ENCODE data around the gene SNRNP48. TPM values are rescaled to one million over a fixed set of nuclear protein-coding genes. Genes with fewer than 3 reads are reported as not detected.

SNRNP48 gene
- total and polyA plus RNA-seq, 2 donors (not counting 3 experiments of a cell fraction or from before 2014, with no cell fraction given), result 4.2 to 13.2 TPM

- Histone ChIP-seq H4K20me1 (replicated peaks; ENCODE audit: control insufficient read depth, extremely low read depth, insufficient read depth, low read length) (no peaks in the 10 kb centered on the region), H3K9me3 (replicated peaks; ENCODE audit: control insufficient read depth, insufficient read depth, low read length) (no peaks in the 10 kb centered on the region), H3K9ac (replicated peaks; ENCODE audit: extremely low read depth, insufficient read depth, low read length) (no peak overlapping the region), H3K36me3 (ENCODE audit: control insufficient read depth in 2 of 2, extremely low read depth in 1 of 2, insufficient read depth in 2 of 2, low read length in 2 of 2) (no peaks in the 10 kb centered on the region), H3K27me3 (ENCODE audit: control insufficient read depth in 2 of 2, insufficient read depth in 2 of 2, low read length in 2 of 2) (peaks cover 4 to 5% of the 10 kb centered on the region in 2 experiments), H3K27ac (ENCODE audit: insufficient read depth, low read depth, low read length) (no peak overlapping the region), H3K9me1 (replicated peaks; ENCODE audit: control insufficient read depth, extremely low read depth, insufficient read depth, low read length) (no peaks in the 10 kb centered on the region), H2AFZ (ENCODE audit: low read depth, low read length) (no peak overlapping the region), H3K79me2 (ENCODE audit: control insufficient read depth, insufficient read depth, low read length) (no peaks in the 10 kb centered on the region), H3K4me3 (replicated peaks in 1 of 3; ENCODE audit: insufficient read depth in 1 of 3, low read depth in 1 of 3, low read length in 3 of 3) (no peak overlapping the region), H3K4me1 (ENCODE audit: control insufficient read depth, extremely low read depth, insufficient read depth, low read length) (no peaks in the 10 kb centered on the region), H3K4me2 (ENCODE audit: insufficient read depth, low read length) (no peak overlapping the region)
- FAIRE-seq, result no peak
- no peak for TF ChIP-seq POLR2A (IDR thresholded peaks at IDR 0.05; ENCODE audit: low read depth, low read length)
- TF ChIP-seq GATA2 (IDR thresholded peaks at IDR 0.05; ENCODE audit: insufficient read depth, insufficient read length, low read depth, low read length), result no peak
- TF ChIP-seq POLR2AphosphoS5 (IDR thresholded peaks at IDR 0.05; ENCODE audit: insufficient read depth, low read depth, low read length), result no peak
- no peak for TF ChIP-seq MAX (IDR thresholded peaks at IDR 0.05; ENCODE audit: insufficient read depth, insufficient read length)
- TF ChIP-seq JUN (IDR thresholded peaks at IDR 0.05; ENCODE audit: borderline replicate concordance, insufficient read depth, insufficient read length, low read depth), result no peak
- TF ChIP-seq CTCF (IDR thresholded peaks at IDR 0.05; ENCODE audit: extremely low read depth in 1 of 2, insufficient read depth in 1 of 2, low read depth in 1 of 2, low read length in 2 of 2), result no peak
- POLR2A ChIA-PET, result no interaction called here
- intact Hi-C loops (cut with micrococcal nuclease), result no loop called here
- dilution Hi-C loops (cut with MboI; ENCODE audit: extremely low pct_ligation_motif_present, low sequenced_read_pairs), result no loop called here
- BruUV-seq (replicated peaks), result no TSS peak
- CTCF ChIA-PET, result no interaction called here
- DNase-seq (ENCODE audit: low read depth, low spot score), result no peak
Observed at GRCh38 chr6:7556394-7557106, 33.4 kb upstream of the SNRNP48 start.

Data from endothelial cell of umbilical vein (primary cell).